Measurements from ENCODE around the gene SRL. TPM values are rescaled to one million over a fixed set of nuclear protein-coding genes. Genes with fewer than 3 reads are reported as not detected.

SRL gene
- total and polyA plus RNA-seq, 2 of the 13 experiments (the other 11 are each of a cell fraction or from before 2014, with no cell fraction given), result 0.05 TPM; not detected in 1

- TF ChIP-seq ZNF407 (CRISPR knock-in tag; IDR thresholded peaks at IDR 0.05; ENCODE audit: not compliant biosample characterization) (no peak), SMAD9 (CRISPR knock-in tag; IDR thresholded peaks at IDR 0.05) (no peak), FOXC1 (CRISPR knock-in tag; IDR thresholded peaks at IDR 0.05; ENCODE audit: borderline replicate concordance) (no peak)
Measured at GRCh38 chr16:4239682-4240175, 2.2 kb downstream of the SRL start (continued).

- no TSS peak for BruUV-seq (replicated peaks)
- no peaks in the 10 kb centered on the region for H4K20me1 ChIP-seq (ENCODE audit: insufficient read depth, low read length)
- H3K36me3 ChIP-seq (replicated peaks in 1 of 2; ENCODE audit: control insufficient read depth in 1 of 2, insufficient read depth in 2 of 2, low read length in 2 of 2), result no peaks in the 10 kb centered on the region
- ATAC-seq, result no peak
- H3K27ac ChIP-seq (ENCODE audit: extremely low read length, insufficient read depth, low read length), result no peak overlapping the region
- peaks cover 20% of the 10 kb centered on the region for H3K4me1 ChIP-seq (ENCODE audit: insufficient read depth, low read length)
- CTCF ChIA-PET (ENCODE audit: low intra/inter-chr PET ratio, low total read pairs), result no interaction called here
- no peak overlapping the region for H3K9ac ChIP-seq (ENCODE audit: insufficient read depth, low read depth, low read length)
- no peaks in the 10 kb centered on the region for H3K9me3 ChIP-seq (ENCODE audit: low read length)
- H3K27me3 ChIP-seq (ENCODE audit: control insufficient read depth in 1 of 2, insufficient read depth in 2 of 2, low read length in 2 of 2), result peaks cover 7 to 75% of the 10 kb centered on the region in 2 experiments
- WGBS (ENCODE audit: low lambda C conversion rate), result 64% methylated on average over 3 of the region's 5 CpGs
- H3K79me2 ChIP-seq (ENCODE audit: insufficient read depth, low read length), result no peaks in the 10 kb centered on the region
- H2AFZ ChIP-seq (ENCODE audit: low read length), result no peak overlapping the region
- H3K4me2 ChIP-seq (ENCODE audit: low read depth, low read length), result no peak overlapping the region
- H3K4me3 ChIP-seq (replicated peaks in 1 of 3; ENCODE audit: insufficient read depth in 1 of 3, low read depth in 2 of 3, low read length in 3 of 3), result no peak overlapping the region
- no peak for DNase-seq (ENCODE audit: low spot score)
- no peak for FAIRE-seq
- intact Hi-C loops (cut with micrococcal nuclease; ENCODE audit: unreplicated experiment) (no loop called here), in situ Hi-C loops (cut with HindIII; ENCODE audit: extremely low pct_ligation_motif_present, low pct_unique_long_range_greater_than_20kb) (no loop called here)
- no peak for TF ChIP-seq MEIS1 (CRISPR knock-in tag; IDR thresholded peaks at IDR 0.05; ENCODE audit: borderline replicate concordance)
- POLR2A ChIA-PET, result interaction anchor here (0.8 to 2.2 kb wide), 2 partner anchors 15 to 38 kb away, joined by 3 to 9 read pairs; no protein-coding TSS in a partner anchor
Measured at GRCh38 chr16:4239020-4239419, 2.9 kb downstream of the SRL start.

All from HepG2 (cell line).